ENCODE results near the gene SETBP1.

- TF ChIP-seq RFX5 (IDR thresholded peaks at IDR 0.05; ENCODE audit: low read depth, low read length) (no peak), CTCF (conservative IDR thresholded peaks at IDR 0.05; ENCODE audit: low read depth, low read length) (no peak), POLR2A (IDR thresholded peaks at IDR 0.05; ENCODE audit: low read depth, low read length) (no peak), CEBPB (IDR thresholded peaks at IDR 0.05; ENCODE audit: low read depth, low read length) (peak; percentile 30; the same call in 1 of the 2 replicates), SMC3 (IDR thresholded peaks at IDR 0.05; ENCODE audit: low read depth, low read length) (no peak)
Measured at GRCh38 chr18:44651478-44651877, 29.2 kb upstream of the SETBP1 start.

Data from IMR-90 (cell line).